HG02571 (cell line): ENCODE measurements around the gene ST6GAL1.
"Not testable (repeated sequence)": the region's sequence is repeated elsewhere in the genome, so short reads cannot be mapped to it uniquely, and the experiment has no call there.

ENCODE experiments used
- ATAC-seq: cut with Tn5 transposase; IDR thresholded peaks from one replicate; pipeline ENCODE4 v1.9.1; 2021; ENCODE audit warnings: mild to moderate bottlenecking, moderate library complexity; ENCODE audit not compliant: unreplicated experiment

The ST6GAL1 gene

DNA sequence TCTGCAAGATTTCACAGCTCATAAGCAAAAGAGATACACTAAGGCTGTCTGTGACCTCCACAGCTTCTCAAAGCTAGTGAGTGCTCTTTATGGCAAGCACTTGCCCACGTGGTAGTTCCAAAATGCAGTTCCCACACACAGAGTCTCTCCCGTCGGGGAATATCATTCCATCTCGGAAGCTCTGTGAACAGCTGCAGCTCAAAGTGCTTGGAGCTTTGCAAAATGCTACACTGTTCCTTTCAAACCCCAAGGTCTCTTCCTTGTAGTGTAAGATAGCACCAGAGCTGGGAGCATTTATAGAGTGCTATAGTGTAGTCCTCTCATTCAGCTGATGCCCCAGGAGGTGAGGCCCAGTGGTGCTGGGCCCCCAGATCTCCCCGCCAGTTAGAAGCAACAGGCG is 36.1 kb downstream of the ST6GAL1 start:
- no peak for ATAC-seq

DNA sequence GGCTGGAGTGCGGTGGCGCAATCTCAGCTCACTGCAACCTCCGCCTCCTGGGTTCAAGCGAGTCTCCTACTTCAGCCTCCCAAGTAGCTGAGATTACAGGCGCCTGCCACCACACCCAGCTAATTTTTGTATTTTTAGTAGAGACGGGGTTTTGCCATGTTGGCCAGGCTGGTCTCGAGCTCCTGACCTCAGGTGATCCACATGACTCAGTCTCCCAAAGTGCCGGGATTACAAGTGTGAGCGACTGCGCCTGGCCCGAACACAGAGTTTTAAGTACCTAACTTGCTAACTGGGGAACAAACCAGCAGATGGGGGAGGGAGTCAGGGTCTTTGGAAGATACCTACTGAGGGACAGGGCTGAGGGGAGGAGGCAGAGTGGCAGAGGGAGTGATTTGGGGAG is 36.9 kb downstream of the ST6GAL1 start:
- ATAC-seq = not testable (repeated sequence)

DNA sequence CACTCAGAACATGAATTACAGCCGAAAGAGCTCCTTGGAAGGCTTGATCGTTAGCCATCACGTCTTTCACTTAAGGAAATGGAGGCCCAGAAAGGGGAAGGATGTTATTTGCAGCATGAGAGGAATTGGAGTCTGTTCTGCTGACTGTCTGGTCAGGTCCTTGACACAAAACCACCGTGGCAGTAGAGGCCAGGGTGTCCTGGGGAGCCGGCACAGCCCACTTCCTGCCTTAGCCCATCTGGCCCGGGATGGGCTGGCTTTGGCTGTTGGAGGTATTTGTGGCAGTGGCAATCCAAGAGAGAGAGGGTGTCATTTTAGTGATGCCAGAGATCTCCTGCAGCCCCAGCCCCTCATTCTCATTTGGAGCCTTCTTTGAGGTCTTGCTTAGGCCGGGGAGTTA is 37.4 kb downstream of the ST6GAL1 start:
- no peak for ATAC-seq

DNA sequence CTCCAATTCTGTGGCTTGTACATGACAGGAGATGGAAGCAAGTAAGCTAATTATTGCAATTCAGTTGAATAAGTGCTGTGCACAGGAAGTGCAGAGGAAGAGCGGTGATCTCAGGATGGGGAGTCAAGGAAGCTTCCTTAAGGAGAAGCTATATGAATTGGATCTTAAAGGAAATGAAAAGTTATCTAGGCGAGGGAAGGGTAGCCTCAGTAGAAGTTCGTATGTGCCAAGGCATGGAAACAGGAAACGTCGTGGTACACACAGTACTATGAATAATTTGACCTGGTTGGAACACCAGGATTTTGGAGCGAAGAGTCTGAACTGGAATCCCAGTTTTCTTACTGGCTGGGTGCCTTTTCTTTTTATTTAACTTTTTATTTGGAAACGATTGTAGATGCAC is 39.3 kb downstream of the ST6GAL1 start:
- ATAC-seq = no peak

DNA sequence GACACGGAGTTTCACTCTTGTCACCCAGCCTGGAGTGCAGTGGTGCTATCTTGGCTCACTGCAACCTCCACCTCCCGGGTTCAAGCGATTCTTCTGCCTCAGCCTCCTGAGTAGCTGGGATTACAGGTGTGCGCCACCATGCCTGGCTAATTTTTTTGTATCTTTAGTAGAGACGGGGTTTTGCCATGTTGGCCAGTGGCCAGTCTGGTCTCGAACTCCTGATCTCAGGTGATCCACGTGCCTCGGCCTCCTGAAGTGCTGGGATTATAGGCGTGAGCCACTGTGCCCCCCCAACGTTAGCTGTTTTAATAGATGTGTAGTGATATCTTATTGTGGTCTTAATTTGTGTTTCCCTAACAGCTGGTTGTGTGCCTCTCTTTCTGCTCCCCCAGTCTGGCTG is 40.8 kb downstream of the ST6GAL1 start:
- not testable (repeated sequence) for ATAC-seq

DNA sequence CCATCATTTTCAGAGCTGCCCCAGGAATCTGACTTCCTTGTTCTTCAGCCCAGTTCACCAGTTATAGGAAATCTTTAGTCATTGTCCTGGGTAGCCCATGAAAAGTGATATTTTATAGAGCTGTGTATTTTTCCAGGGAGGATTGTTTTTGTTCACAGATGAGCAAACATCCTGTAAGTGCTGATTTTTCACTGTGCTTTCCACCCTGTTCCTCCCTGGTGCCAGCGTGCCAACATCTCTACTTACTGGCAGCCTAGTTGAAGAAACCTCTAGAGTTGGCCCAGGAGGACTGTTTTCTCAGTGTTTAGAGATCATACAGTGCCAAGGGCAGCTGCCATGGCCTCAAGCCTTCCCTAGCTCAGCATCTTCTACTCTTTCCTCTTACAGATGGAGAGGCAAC is 41.3 kb downstream of the ST6GAL1 start:
- no peak for ATAC-seq

DNA sequence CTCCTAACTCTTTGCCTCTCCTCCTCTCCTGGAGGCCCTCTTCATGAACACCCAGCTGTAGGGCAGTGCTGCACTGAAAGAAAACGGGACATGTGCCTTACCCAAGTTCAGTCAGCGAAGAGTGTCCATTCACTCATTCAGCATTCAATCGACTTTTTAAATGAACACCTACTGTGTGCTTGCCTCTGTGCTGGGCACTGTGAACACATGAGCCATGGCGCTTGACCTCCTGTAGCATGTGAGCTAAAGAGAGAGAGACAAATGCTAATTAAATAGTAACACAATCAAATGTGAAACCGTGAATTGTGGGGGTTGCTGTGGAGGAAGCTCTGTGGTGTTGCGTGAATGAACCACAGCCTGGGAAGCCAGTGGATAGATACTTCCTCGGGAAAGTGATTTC is 43.4 kb downstream of the ST6GAL1 start:
- no peak for ATAC-seq

DNA sequence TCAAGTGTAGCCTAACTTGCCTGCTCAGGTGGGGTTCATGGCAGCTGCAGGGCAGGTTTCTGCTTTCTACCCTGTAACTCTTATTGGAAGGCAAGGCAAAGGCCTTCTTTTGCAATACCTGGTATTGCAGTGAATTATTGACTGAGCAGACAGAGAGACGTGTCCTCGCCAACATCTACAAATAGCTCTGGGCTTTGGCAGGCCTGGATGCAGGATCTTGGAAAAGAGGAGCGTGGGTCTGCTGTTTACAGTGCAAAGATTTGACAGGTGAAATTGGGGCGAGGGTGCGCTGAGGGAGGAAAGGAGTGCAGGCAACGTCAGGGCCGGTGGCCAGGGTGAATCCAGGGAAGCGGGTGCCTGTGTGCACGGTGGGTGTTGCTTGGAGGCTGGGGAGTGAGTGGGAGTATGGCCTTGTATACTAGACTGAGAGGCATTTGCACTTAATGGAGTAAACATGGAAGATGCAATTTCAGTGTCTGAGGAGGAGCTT is 44.5 kb downstream of the ST6GAL1 start:
- no peak for ATAC-seq

DNA sequence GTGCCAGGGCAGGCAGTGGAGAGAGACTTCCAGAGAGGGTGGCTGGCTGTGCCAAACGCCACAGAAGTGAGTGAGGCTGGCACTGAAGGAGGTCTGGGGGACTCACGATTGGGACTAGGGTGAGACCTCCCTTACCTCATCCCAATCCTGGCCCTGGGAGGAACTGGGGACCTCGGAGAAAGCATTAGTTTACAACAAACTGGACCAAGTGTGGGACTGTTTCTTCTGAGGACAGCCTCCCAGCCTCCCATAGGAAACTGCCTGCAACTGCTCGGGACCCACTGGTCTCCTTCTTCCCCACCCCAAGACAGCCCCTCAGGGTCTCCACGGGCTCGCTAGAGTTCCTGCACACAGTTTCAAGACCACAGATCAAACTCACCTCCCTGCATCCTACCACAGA is 45.4 kb downstream of the ST6GAL1 start:
- ATAC-seq = no peak

DNA sequence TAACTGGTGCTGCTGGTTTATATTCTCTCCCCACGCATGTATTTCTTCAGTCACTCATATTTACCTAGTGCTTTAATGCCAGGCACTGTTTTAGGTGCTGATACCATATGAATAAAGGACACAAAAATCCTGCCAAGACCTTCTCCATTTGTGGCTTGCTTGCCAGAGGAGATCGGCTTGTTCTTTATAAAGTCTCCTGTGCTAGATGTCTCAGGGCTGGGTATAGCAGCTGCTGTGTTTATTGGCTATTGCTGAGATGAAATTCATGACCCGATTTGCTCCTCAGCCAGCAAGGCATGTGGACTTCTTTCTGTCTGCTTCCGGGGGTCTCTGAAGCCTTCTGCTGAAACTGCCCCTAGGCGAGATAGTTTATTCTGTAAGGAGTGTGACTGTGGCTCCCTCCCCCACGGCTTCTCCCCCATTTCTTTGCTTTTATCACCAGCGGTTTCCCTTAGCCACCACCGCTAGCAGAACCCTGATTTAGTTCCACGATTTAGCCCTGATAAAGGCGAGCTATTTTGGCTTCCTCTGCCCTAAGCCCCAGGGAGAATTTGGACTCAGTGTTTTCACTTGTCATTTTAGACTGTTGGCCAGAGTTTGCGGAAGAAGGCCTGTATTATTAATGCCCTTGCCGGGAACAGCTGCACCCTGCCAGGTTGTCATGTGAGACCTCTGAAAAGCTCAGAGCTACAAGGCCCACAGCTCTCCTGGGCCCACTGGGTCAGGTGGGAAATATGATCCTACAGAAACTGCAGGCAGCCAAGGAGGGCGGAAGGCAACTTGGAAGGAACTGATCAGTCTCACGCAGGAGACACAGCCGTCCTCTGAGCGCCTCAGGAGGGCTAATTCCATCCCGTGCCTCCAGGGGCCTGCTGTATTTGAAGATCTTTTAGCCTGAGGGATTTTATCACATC is 46.8 kb downstream of the ST6GAL1 start:
- no peak for ATAC-seq

DNA sequence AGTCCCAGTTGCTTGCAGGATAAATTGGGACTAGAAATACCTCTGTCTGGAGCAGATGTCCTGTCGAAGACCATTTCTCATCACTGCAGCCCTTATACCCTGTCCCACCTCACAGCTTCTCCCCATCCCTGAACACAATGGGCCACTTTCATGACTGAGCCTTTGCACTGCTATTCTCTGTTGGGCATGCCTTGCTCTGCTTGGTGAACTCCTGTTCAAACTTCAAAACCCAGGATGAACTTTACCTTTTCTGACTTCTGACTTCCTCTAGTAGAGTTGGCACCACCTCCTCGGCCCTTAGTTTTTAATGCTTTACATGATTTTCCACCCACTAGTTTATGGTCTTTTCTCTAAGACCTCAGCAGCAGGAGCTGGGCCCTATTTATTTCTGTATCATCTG is 48.4 kb downstream of the ST6GAL1 start:
- no peak for ATAC-seq

DNA sequence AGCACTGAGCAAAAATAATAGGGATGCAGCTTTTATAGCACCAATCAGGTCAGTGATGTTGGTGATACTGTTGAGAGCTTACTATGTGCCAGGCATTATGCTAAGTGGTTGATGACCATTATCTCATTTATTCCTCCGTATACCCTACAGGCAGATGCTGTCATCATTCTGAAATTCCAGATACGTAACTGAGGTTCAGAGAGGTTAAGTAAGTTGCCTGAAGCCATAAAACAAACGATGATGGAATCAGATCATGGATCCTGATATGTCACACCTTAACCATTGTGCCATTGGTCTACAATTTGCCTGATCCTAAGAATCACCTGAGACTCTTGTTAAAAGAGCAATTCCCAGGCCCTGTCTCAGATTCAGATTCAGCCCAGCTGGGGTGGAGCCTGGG is 49.5 kb downstream of the ST6GAL1 start:
- ATAC-seq = no peak

DNA sequence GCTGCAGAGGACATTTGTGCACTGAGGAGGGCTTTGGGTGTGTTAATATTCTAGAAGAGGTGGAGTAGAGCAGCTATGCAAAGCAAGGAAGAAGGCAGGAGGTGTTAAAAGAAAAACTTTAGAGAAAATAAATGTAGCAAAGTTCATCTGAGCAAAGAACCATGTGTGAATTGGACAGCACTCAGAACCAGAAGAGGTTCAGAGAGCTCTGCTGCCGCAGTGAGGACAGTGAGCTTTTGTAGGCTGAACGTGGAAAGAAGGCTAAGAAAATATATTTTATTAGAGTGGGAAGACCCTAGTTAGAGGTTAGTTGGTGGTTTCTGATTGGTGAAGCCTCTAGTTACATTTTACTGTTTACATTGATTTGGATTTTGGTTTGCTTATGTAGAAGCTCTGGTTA is 50.7 kb downstream of the ST6GAL1 start:
- no peak for ATAC-seq

DNA sequence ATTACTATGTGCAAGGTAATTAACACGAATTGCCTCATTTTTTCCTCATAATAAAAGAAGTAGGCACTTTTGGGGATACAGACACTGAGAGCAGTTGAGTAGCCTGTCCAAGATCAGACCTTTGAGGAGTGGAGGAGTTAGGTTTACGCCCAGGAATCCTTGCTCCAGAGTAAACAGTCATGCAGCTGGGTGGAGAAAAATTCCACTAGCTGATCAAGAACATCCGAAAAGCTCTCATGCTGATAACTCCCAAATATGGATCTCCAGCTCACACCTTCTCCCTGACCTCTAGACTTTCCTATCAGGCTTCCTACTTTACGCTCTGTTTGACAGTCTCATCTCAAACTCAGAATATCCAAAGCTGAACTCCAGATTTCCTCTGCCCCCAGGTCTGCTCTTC is 53.3 kb downstream of the ST6GAL1 start:
- no peak for ATAC-seq

DNA sequence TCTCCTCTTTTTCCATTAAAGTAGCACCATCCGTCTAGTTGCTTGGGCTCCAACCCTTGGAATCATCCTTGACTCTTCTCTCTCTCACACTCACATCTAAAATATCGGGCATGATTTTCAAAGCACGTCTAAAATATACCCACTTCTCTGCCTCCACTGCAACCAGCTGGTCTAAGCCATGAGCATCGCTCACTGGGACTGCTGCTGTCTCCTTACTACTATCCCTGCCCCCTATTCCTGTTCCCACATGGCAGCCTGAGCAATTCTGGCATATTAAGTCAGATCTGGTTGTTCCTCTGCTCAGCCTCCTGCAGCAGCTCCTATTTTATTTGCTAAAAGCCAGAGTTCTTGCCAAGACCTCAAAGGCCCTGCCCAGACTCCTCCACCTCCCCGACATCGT is 53.7 kb downstream of the ST6GAL1 start:
- ATAC-seq = no peak

DNA sequence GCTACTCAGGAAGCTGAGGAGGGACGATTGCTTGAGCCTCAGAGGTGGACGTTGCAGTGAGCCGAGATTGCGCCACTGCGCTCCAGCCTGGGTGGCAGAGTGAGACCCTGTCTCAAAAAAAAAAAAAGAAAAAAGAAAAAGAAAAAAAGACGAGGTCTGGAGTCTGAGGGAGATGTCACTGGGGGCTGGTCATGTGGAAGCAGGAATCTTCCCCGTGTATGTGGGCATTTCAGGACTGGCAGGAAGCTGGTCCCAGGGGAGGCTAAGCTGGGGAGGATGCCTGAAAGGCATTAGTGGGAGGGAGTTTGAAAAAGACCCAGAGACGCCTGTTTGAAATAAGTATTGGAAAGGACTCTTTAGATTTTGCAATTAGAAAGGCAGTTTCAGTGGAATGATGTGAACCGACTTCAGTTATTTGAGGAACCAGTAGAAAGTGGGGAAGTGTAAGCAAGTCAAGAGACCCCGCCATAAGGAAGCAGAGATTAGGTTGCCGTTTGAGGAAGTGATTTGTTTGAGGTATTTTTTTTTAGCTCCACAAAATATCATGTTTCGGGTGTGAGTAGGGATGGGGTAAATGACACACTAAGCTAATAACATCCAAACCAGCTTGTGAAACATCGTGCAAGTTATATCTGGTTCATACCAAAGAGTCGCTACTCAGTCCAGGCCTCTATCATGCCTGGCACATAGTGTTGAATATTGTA is 55.5 kb downstream of the ST6GAL1 start:
- ATAC-seq = no peak

DNA sequence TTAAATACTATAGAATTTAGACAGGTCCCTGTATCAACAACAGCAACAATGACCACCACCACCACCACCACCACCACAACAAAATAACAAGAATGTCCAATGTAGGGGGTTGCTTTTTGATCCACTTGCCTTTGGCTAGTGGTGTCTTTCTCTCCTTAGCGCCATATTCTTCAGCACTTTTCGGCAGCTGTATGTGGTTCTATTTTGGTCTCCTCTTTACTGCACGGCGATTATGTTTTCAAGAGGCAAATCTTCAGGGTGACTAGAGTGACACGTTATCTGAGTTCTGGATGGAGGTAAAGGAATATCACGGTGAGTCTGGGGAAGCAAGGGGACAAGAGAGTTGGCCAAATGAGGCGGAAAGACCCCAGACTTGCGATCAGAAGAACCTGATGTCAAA is 56.1 kb downstream of the ST6GAL1 start:
- ATAC-seq = no peak

DNA sequence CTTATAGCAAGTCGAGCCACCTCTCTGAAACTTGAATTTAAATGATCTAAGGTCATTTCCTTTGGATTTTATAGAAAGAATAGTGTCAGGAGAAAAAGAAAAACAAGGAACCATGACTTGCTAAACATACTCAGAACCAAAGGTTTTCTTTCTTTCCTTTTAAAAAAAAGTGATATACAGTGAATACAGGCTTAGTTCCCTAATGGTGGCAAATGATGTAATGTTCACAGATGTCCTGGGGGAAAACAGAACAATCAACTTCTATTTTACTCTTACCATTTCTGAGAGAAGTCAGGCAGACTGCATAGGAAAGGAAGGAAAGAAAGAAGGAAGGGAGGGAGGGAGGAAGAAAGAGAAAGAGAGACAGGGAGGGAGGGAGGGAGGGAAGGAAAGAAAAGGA is 56.5 kb downstream of the ST6GAL1 start:
- ATAC-seq = no peak

DNA sequence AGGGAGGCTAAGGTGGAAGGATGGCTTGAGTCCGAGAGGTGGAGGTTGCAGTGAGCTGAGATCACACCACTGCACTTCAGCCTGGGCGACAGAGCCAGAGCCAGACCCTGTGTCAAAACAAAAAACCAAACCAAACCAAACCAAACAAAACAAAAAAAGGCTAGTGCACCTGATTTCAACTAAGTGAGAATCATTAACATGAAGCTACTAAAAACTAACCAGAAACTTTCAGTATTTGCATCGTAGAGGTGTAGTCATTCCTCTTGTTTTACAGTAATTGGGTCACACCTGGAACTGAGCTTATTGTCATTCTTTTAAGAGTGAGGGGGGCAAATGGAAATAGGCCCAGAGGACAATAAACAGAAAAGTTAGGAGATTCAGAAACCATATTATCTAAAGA is 58.5 kb downstream of the ST6GAL1 start:
- ATAC-seq = peak; percentile 75

DNA sequence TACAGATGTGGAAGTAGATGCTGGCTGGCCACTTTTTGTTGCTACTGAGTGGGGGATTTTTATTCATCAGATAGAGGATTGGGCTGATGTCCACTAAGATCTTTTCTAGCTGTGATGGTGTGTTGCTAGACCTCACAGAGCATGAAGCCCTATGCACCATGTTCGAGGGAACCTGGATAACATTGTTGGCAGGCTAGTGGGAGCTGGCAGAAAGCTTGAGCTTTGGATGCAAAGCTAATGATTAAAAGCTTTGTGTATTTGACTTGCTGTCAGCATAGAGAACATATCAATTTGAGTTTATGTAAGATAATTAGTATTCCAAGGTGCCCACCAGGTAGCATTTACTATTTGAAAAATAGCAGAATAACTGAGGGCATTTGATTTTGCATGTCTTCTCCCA is 59.1 kb downstream of the ST6GAL1 start:
- ATAC-seq = no peak

DNA sequence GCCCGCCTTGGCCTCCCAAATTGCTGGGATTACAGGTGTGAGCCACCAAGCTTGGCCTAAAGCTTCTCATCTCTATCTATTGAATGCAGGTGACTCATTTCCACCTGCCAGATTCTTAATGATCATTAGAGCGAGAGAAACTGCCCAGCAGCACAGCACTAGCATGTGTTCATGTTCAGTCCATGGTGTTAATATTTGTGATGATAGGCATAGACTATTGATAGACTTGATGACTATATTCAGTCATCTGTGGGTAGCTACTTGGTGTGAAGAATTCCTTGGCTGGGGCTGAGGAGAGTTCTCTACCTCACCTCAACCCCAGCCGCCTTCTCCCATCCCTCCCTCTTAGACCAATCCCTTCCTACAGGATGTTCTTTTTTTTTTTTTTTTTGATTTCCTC is 60.0 kb downstream of the ST6GAL1 start:
- ATAC-seq = no peak

DNA sequence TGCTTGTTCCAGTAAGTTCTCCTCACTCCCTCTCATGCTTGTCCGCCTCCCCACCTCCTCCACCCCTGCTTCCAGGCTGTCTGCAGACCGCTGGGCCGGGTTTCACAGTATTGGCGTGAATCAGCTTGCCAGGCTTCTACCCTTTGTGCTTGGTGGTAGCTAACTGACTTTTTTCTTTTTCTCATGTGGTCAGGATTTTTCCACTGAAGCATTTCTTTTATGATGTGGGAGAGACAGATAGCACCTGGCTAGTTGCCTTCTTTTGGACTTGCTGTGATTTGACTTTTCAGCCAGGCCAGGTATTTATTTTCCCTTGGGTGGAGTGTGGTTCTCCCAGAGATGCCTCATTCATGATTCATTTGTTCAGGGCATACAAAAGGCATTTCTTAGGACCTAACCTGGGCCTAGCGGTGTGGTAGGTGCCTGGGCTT is 60.6 kb downstream of the ST6GAL1 start:
- no peak for ATAC-seq
